ENCODE data around the gene MVB12B. TPM values are rescaled to one million over a fixed set of nuclear protein-coding genes. Genes with fewer than 3 reads are reported as not detected.

Gene MVB12B
- total and polyA plus RNA-seq, 2 of the 4 experiments (the other 2 are of a cell fraction), result 2.0 to 4.0 TPM

DNA sequence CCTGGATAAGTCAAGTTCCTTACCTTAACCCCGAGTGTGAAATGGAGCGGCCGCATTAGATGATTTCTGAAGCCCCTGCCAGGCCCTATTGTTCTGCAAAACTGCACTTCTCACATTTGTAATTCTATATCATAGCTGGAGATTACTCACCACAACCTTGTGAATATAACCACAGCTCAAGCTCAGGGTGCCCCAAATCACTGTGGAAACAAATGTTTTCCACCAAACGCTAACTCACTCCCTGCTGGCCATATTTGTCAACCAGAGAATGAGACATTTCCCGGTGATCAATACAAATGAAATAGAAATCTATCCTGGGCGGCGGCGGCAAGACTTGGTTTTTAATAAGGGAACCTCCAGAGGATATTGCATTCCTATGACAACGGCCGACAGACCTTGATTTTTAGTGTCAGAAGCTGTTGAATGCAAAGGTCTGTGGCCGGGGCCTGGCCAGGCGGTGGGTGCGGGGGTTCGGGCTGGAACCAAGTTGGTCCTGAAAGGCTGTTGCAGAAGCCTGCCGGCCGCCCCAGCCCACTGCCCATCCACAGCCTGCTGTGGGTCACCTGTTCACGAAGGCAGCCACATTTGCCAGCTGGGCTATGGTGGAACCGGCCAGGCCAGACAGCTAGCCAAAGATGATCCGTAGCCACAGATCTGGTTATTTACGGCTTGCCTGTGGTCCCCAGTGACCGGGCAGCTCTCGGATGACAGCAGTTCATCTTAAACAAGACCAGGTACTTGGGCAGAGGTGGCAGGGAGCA, 193.2 kb downstream of the MVB12B start:
- no peaks in the 10 kb centered on the region for H3K9me1 ChIP-seq (ENCODE audit: insufficient read depth, low read length)
- no peak overlapping the region for H2AK5ac ChIP-seq (ENCODE audit: low read depth, low read length)
- WGBS, 2 experiments (ENCODE audit: extremely low coverage in 2 of 2, insufficient read length in 1 of 2), result 80% methylated on average over 15 of the region's 22 CpGs; no CpG with 5 or more reads in 1 of the 2 experiments
- DNase-seq (no peak), ATAC-seq (ENCODE audit: low read depth) (no peak)
- no peak overlapping the region for H3K9ac ChIP-seq (ENCODE audit: low read depth, low read length)
- no peak overlapping the region for H3K56ac ChIP-seq (ENCODE audit: extremely low read depth, insufficient read depth, low read length)
- intact Hi-C loops (cut with micrococcal nuclease) (loop anchor here (10.0 kb wide), 1 partner anchor 355 kb away; no protein-coding TSS in a partner anchor), in situ Hi-C loops (cut with MboI; ENCODE audit: low sequenced_read_pairs) (no loop called here), dilution Hi-C loops (cut with HindIII; ENCODE audit: low sequenced_read_pairs, unreplicated experiment) (no loop called here)
- no peak overlapping the region for H4K91ac ChIP-seq (ENCODE audit: insufficient read depth, low read depth, low read length)
- BruUV-seq (replicated peaks), result no TSS peak
- H3K4me1 ChIP-seq (ENCODE audit: control insufficient read depth, insufficient read depth, low read length), result peaks cover 2% of the 10 kb centered on the region; the same call in 1 of the 2 replicates
- H3K27ac ChIP-seq (ENCODE audit: insufficient read depth, low read length), result no peak overlapping the region
- no peak overlapping the region for H4K8ac ChIP-seq (ENCODE audit: low read depth in 2 of 2, low read length in 2 of 2)
- TF ChIP-seq CEBPB (IDR thresholded peaks at IDR 0.05; ENCODE audit: low read depth, low read length) (no peak), MAZ (IDR thresholded peaks at IDR 0.05; ENCODE audit: borderline replicate concordance, low read depth, low read length) (no peak), SMC3 (IDR thresholded peaks at IDR 0.05; ENCODE audit: low read depth, low read length) (no peak), NFE2L2 (IDR thresholded peaks at IDR 0.05; ENCODE audit: low read depth, low read length) (no peak), RCOR1 (IDR thresholded peaks at IDR 0.05; ENCODE audit: insufficient replicate concordance, low read length) (no peak), MAFK (IDR thresholded peaks at IDR 0.05; ENCODE audit: low read depth, low read length) (no peak), FOS (IDR thresholded peaks at IDR 0.05; ENCODE audit: low read depth, low read length) (no peak), BHLHE40 (IDR thresholded peaks at IDR 0.05; ENCODE audit: low read depth, low read length) (no peak), RAD21 (IDR thresholded peaks at IDR 0.05; ENCODE audit: low read length) (no peak), CHD1 (IDR thresholded peaks at IDR 0.05; ENCODE audit: low read depth, low read length) (no peak)
- TF ChIP-seq, protein P1, sequence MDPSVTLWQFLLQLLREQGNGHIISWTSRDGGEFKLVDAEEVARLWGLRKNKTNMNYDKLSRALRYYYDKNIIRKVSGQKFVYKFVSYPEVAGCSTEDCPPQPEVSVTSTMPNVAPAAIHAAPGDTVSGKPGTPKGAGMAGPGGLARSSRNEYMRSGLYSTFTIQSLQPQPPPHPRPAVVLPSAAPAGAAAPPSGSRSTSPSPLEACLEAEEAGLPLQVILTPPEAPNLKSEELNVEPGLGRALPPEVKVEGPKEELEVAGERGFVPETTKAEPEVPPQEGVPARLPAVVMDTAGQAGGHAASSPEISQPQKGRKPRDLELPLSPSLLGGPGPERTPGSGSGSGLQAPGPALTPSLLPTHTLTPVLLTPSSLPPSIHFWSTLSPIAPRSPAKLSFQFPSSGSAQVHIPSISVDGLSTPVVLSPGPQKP (IDR thresholded peaks at IDR 0.05; ENCODE audit: borderline replicate concordance, low read depth, low read length), result no peak
- no peak overlapping the region for H3K4me2 ChIP-seq (ENCODE audit: low read depth, low read length)
- H2BK5ac ChIP-seq (ENCODE audit: low read depth, low read length, poor library complexity, severe bottlenecking), result no peak overlapping the region
- H2AFZ ChIP-seq (replicated peaks; ENCODE audit: low read length, poor library complexity), result no peak overlapping the region
- H3K79me1 ChIP-seq (ENCODE audit: low read depth in 1 of 2, low read length in 2 of 2), result no peaks in the 10 kb centered on the region
- peaks cover 65% of the 10 kb centered on the region for H3K27me3 ChIP-seq (ENCODE audit: control insufficient read depth, insufficient read depth, low read length)
- no peaks in the 10 kb centered on the region for H3K36me3 ChIP-seq (ENCODE audit: control insufficient read depth, insufficient read depth, low read length)
- no peak overlapping the region for H2AK9ac ChIP-seq (replicated peaks; ENCODE audit: low read depth, low read length, poor library complexity)
- no peak overlapping the region for H2BK120ac ChIP-seq (ENCODE audit: low read depth, low read length)
- H2BK15ac ChIP-seq (ENCODE audit: low read depth, low read length), result no peak overlapping the region
- H3K14ac ChIP-seq (replicated peaks; ENCODE audit: low read depth, low read length), result no peak overlapping the region
- H4K5ac ChIP-seq (ENCODE audit: low read depth, low read length), result no peak overlapping the region
- H3K4ac ChIP-seq (ENCODE audit: low read depth, low read length), result no peak overlapping the region
- no peak overlapping the region for H3K4me3 ChIP-seq (ENCODE audit: insufficient read depth, low read depth, low read length)
- CTCF ChIA-PET, result no interaction called here
- no peak overlapping the region for H3K23ac ChIP-seq (ENCODE audit: low read depth, low read length)
- POLR2A ChIA-PET (ENCODE audit: unreplicated experiment), result no interaction called here
- no peaks in the 10 kb centered on the region for H3K9me3 ChIP-seq (ENCODE audit: control insufficient read depth, insufficient read depth, low read length)
- no peak overlapping the region for H2BK20ac ChIP-seq (ENCODE audit: low read depth, low read length)
- no peaks in the 10 kb centered on the region for H4K20me1 ChIP-seq (ENCODE audit: insufficient read depth, low read length)
- H3K18ac ChIP-seq (ENCODE audit: low read depth, low read length), result no peak overlapping the region
